ENCODE measurements around the gene ZNF892. TPM values are rescaled to one million over a fixed set of nuclear protein-coding genes. Genes with fewer than 3 reads are reported as not detected.

ZNF892 gene
- total and polyA plus RNA-seq, 2 of the 13 experiments (the other 11 are each of a cell fraction or from before 2014, with no cell fraction given) = not detected

DNA sequence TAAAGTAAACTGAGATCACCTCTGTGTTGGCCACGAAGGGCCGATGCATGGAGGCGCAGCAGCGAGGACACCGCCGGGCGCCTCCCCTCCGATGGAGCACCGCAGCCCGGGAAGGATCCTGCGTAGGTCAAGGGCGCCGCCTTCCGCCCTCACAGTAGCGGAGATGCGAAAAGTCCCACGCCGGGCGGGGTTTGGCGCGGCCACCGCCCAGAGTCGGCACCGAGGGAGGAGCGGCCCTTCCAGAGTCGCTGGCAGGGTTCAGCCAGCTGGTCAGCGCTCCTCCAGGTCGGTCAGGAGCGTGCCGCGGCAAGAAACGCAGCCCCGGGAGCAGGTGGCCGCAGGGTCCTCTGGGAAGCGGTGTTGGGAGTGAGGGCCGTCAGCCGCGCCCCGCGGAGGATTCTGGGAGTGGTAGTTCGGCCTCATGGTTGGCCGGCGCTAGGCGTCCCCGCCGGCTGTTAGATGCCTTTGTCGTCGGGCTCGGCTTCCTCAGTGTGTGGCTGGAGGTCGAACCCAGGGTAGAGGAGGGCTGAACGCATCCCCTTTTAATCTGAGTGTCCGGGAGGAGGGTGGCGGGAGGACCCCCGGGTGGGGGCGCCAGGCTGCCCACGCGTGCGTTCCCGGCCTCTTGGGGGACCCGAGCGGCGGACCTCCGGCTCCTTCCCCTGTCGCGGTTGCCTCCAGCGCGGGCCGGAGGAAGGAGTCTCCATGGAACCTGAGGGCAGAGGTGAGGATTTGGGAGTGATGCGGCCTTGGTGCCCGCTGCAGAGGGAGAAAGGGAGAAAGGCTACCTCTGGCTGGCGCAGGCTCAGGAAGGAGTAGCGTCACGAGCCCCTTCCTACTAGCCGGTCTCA lies at the start of gene ZNF892 (continued):
- TF ChIP-seq, protein P1, sequence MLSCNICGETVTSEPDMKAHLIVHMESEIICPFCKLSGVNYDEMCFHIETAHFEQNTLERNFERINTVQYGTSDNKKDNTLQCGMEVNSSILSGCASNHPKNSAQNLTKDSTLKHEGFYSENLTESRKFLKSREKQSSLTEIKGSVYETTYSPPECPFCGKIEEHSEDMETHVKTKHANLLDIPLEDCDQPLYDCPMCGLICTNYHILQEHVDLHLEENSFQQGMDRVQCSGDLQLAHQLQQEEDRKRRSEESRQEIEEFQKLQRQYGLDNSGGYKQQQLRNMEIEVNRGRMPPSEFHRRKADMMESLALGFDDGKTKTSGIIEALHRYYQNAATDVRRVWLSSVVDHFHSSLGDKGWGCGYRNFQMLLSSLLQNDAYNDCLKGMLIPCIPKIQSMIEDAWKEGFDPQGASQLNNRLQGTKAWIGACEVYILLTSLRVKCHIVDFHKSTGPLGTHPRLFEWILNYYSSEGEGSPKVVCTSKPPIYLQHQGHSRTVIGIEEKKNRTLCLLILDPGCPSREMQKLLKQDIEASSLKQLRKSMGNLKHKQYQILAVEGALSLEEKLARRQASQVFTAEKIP (CRISPR knock-in tag; IDR thresholded peaks at IDR 0.05; ENCODE audit: borderline replicate concordance) = 0 out of 2 replicates have a peak, but pooled peaks have one; percentile 25
- TF ChIP-seq NR1H2 (CRISPR knock-in tag; IDR thresholded peaks at IDR 0.05; ENCODE audit: borderline replicate concordance, low read depth) = no peak
- TF ChIP-seq, protein P2, sequence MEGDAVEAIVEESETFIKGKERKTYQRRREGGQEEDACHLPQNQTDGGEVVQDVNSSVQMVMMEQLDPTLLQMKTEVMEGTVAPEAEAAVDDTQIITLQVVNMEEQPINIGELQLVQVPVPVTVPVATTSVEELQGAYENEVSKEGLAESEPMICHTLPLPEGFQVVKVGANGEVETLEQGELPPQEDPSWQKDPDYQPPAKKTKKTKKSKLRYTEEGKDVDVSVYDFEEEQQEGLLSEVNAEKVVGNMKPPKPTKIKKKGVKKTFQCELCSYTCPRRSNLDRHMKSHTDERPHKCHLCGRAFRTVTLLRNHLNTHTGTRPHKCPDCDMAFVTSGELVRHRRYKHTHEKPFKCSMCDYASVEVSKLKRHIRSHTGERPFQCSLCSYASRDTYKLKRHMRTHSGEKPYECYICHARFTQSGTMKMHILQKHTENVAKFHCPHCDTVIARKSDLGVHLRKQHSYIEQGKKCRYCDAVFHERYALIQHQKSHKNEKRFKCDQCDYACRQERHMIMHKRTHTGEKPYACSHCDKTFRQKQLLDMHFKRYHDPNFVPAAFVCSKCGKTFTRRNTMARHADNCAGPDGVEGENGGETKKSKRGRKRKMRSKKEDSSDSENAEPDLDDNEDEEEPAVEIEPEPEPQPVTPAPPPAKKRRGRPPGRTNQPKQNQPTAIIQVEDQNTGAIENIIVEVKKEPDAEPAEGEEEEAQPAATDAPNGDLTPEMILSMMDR (CRISPR knock-in tag; IDR thresholded peaks at IDR 0.05) = peak; percentile 70
- 0 out of 2 replicates have a peak, but pooled peaks have one; percentile 44 for TF ChIP-seq BORCS8-MEF2B (CRISPR knock-in tag; IDR thresholded peaks at IDR 0.05)
- TF ChIP-seq ZNF235 (CRISPR knock-in tag; IDR thresholded peaks at IDR 0.05; ENCODE audit: borderline replicate concordance) = no peak
- TF ChIP-seq NR2C2 (CRISPR knock-in tag; IDR thresholded peaks at IDR 0.05; ENCODE audit: borderline replicate concordance) = no peak
- peak; percentile 97 for TF ChIP-seq THAP11 (CRISPR knock-in tag; IDR thresholded peaks at IDR 0.05)
- TF ChIP-seq CEBPB (IDR thresholded peaks at IDR 0.05; ENCODE audit: borderline replicate concordance, low read depth, low read length) = no peak
- 0 out of 2 replicates have a peak, but pooled peaks have one; percentile 67 for TF ChIP-seq ZNF138 (CRISPR knock-in tag; IDR thresholded peaks at IDR 0.05; ENCODE audit: low read depth)
- peak; percentile 42 for TF ChIP-seq YY1 (IDR thresholded peaks at IDR 0.05; ENCODE audit: insufficient read depth, insufficient replicate concordance, low read depth, low read length)
- peak; percentile 73; the same call in 1 of the 2 replicates for TF ChIP-seq KDM5B (CRISPR knock-in tag; IDR thresholded peaks at IDR 0.05; ENCODE audit: borderline replicate concordance)
- TF ChIP-seq KLF16 (CRISPR knock-in tag; IDR thresholded peaks at IDR 0.05) = peak in 1 of 2 experiments; percentile 36; a peak in 1 of 4 replicates
- TF ChIP-seq AKNA (CRISPR knock-in tag; IDR thresholded peaks at IDR 0.05; ENCODE audit: borderline replicate concordance) = no peak
- peak; percentile 59; the same call in 1 of the 2 replicates for TF ChIP-seq ZNF430 (CRISPR knock-in tag; IDR thresholded peaks at IDR 0.05)
- peak; percentile 61; the same call in 1 of the 2 replicates for TF ChIP-seq ZMYM4 (CRISPR knock-in tag; IDR thresholded peaks at IDR 0.05)
- peak; percentile 48; the same call in 1 of the 2 replicates for TF ChIP-seq ZGPAT (CRISPR knock-in tag; IDR thresholded peaks at IDR 0.05)
- TF ChIP-seq ZNF207 (IDR thresholded peaks at IDR 0.05; ENCODE audit: borderline replicate concordance) = no peak
- no peak for TF ChIP-seq HDAC2 (CRISPR knock-in tag; IDR thresholded peaks at IDR 0.05)
